Sigmoid colon (tissue), 4 donors: ENCODE results near the gene MAIP1.

Source experiments
- CTCF ChIP-seq, 4 experiments: fragments of 450-650 bp in 3 of 4; fragments of 200-600 bp in 1 of 4; IDR thresholded peaks; one replicate each; pipeline ENCODE4 v1.5.1; 2016 to 2019; ENCODE audit warnings: antibody characterized with exemption in 4 of 4, mild to moderate bottlenecking in 3 of 4, moderate library complexity in 2 of 4
- EP300 ChIP-seq, 4 donors: sonication (generic); formaldehyde crosslinking; IDR thresholded peaks; one replicate each; pipeline ENCODE4 v1.6.1; 2017; ENCODE audit warnings: antibody characterized with exemption in 4 of 4

- TF ChIP-seq CTCF (IDR thresholded peaks at IDR 0.05): no peak
- TF ChIP-seq EP300 (IDR thresholded peaks at IDR 0.05): no peak
These were observed 23.0 kb upstream of the MAIP1 start for GRCh38 chr2:199932312-199932855.
